ENCODE results near the gene ADCY1. TPM values are rescaled to one million over a fixed set of nuclear protein-coding genes. Genes with fewer than 3 reads are reported as not detected.

Gene ADCY1
- total RNA-seq, 1 experiment from 2014 or later: 3.1 TPM

DNA sequence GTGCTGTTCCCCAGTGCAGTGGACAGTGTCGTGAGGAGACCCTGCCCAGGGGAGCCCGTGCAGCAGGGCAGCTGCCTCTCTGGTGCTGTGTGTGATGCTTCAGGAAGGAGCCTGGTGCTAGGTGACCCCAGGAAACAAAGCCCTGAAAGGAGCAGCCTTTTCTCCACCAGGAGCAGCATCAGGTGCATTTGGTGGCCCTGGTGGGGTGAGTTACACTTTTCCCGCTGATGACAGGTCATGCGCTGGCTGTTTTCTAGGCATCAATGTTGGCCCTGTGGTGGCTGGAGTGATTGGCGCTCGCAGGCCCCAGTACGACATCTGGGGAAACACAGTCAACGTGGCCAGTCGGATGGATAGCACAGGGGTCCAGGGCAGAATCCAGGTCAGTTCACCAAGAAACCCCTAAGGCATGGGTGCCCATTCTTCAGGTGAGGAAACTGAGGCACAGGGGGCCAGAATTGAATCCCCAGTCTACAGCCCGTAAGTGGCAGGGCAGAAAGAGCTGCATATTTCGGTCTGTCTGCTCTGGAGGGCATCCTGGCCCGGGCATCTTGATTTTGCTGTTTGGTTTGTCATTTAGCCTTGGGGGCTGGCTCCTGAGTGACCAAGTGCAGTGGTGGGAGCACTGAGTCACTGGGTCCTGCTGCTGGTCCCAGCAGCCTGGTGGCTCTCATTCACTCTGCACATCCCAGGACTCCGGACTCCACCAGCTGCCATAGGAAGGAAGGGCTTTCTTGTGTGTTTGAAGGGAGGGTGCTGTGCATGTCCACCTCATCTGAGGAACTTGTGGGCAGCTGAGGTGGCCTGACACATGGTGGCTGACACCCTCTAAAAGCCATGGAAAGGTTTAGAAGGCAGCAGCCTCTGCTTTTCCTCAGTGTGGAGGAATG is 136.3 kb downstream of the ADCY1 start:
- no peak for TF ChIP-seq EZH2 (IDR thresholded peaks at IDR 0.05; ENCODE audit: low read length, unreplicated experiment)
- TF ChIP-seq EZH2phosphoT487 (IDR thresholded peaks at IDR 0.05; ENCODE audit: borderline replicate concordance, low read length): no peak
- TF ChIP-seq, protein P1, sequence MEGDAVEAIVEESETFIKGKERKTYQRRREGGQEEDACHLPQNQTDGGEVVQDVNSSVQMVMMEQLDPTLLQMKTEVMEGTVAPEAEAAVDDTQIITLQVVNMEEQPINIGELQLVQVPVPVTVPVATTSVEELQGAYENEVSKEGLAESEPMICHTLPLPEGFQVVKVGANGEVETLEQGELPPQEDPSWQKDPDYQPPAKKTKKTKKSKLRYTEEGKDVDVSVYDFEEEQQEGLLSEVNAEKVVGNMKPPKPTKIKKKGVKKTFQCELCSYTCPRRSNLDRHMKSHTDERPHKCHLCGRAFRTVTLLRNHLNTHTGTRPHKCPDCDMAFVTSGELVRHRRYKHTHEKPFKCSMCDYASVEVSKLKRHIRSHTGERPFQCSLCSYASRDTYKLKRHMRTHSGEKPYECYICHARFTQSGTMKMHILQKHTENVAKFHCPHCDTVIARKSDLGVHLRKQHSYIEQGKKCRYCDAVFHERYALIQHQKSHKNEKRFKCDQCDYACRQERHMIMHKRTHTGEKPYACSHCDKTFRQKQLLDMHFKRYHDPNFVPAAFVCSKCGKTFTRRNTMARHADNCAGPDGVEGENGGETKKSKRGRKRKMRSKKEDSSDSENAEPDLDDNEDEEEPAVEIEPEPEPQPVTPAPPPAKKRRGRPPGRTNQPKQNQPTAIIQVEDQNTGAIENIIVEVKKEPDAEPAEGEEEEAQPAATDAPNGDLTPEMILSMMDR (conservative IDR thresholded peaks at IDR 0.05; ENCODE audit: low read depth, low read length): no peak
- Histone ChIP-seq H3K27me3 (ENCODE audit: low read length) (0 out of 2 replicates have a peak, but pooled peaks cover 8% of the 10 kb centered on the region), H3F3A (ENCODE audit: low read length, unreplicated experiment) (no peaks in the 10 kb centered on the region), H4K20me1 (ENCODE audit: low read length) (no peaks in the 10 kb centered on the region), H3K4me1 (ENCODE audit: insufficient read depth, low read length) (no peaks in the 10 kb centered on the region), H3K79me2 (ENCODE audit: low read length) (no peaks in the 10 kb centered on the region), H3K9me2 (replicated peaks; ENCODE audit: low read length) (no peaks in the 10 kb centered on the region), H3K4me3 (ENCODE audit: low read length) (no peak overlapping the region), H3K4me2 (ENCODE audit: low read length) (no peak overlapping the region), H3K36me3 (ENCODE audit: low read depth, low read length) (no peaks in the 10 kb centered on the region), H2AFZ (ENCODE audit: low read length) (no peak overlapping the region), H3K9me3 (ENCODE audit: low read length) (no peaks in the 10 kb centered on the region), H3K9ac (ENCODE audit: low read length) (no peak overlapping the region), H3K27ac (ENCODE audit: low read length) (no peak overlapping the region)
- intact Hi-C loops (cut with micrococcal nuclease): no loop called here
- POLR2A ChIA-PET (ENCODE audit: unreplicated experiment): no interaction called here
- ATAC-seq: no peak
- CTCF ChIA-PET: no interaction called here
- DNase-seq: no peak
- BruUV-seq (replicated peaks): no TSS peak

DNA sequence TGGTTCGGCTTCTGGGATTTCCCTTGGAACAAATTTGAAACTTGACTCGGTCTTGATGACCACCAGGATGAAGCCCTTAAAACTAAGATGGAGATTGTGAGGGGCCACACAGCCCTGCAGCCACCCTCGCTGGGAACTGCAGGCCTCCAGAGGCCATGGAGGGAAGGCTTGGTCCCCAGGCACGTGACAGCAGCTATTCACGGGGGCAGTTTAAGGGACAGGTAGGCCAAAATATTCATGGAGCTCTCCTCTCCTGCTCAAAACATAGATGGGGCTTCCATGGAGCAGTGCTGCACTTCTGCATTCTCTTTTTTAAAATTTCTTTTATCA is 137.0 kb downstream of the ADCY1 start:
- Histone ChIP-seq H3K4me3 (ENCODE audit: low read length) (no peak overlapping the region), H3K4me2 (ENCODE audit: low read length) (no peak overlapping the region), H2AFZ (ENCODE audit: low read length) (no peak overlapping the region), H3K4me1 (ENCODE audit: insufficient read depth, low read length) (no peaks in the 10 kb centered on the region), H3F3A (ENCODE audit: low read length, unreplicated experiment) (no peaks in the 10 kb centered on the region), H3K9me3 (ENCODE audit: low read length) (no peaks in the 10 kb centered on the region), H3K79me2 (ENCODE audit: low read length) (no peaks in the 10 kb centered on the region), H3K9me2 (replicated peaks; ENCODE audit: low read length) (no peaks in the 10 kb centered on the region), H4K20me1 (ENCODE audit: low read length) (no peaks in the 10 kb centered on the region), H3K27me3 (ENCODE audit: low read length) (0 out of 2 replicates have a peak, but pooled peaks cover 8% of the 10 kb centered on the region), H3K9ac (ENCODE audit: low read length) (no peak overlapping the region), H3K27ac (ENCODE audit: low read length) (no peak overlapping the region), H3K36me3 (ENCODE audit: low read depth, low read length) (no peaks in the 10 kb centered on the region)
- BruUV-seq (replicated peaks): no TSS peak
- DNase-seq (no peak), ATAC-seq (no peak)
- intact Hi-C loops (cut with micrococcal nuclease): no loop called here
- POLR2A ChIA-PET (ENCODE audit: unreplicated experiment): no interaction called here
- CTCF ChIA-PET: no interaction called here
- TF ChIP-seq EZH2 (IDR thresholded peaks at IDR 0.05; ENCODE audit: low read length, unreplicated experiment): no peak
- TF ChIP-seq, protein P1 (conservative IDR thresholded peaks at IDR 0.05; ENCODE audit: low read depth, low read length): no peak
- no peak for TF ChIP-seq EZH2phosphoT487 (IDR thresholded peaks at IDR 0.05; ENCODE audit: borderline replicate concordance, low read length)

DNA sequence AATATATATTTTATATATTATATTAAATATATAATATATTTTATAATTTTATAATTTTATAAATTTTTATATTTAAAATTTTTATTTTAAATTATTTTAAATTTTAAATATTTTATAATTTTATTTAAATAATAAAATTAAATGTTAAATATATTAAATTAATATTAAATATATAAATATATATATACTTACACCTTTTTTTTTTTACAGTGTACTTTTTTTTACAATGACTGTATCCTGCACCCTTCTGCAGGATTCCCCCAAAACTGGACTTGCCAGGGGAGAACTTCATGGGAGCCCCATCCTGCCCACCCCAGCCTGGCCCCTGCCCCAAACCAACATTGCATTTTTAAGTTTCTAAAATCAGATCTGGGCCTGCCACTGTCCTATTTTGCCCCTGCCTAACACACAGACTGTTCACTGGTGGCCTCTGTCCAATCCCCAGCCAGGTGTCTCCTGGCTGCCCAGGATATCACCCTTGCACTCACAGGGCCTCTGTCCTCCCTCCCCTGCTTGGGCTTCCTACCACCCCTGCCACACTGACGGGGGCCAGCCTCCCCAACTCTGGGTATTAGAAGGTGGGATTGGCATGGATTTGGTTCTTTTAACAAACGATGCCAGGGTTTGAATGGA is 138.0 kb downstream of the ADCY1 start:
- H3K27me3 ChIP-seq (ENCODE audit: low read length): 0 out of 2 replicates have a peak, but pooled peaks cover 3% of the 10 kb centered on the region
- CTCF ChIA-PET: no interaction called here

More for the DNA sequence above, 138.0 kb downstream of the ADCY1 start:
- Histone ChIP-seq H3K4me2 (ENCODE audit: low read length) (no peak overlapping the region), H3K9me2 (replicated peaks; ENCODE audit: low read length) (no peaks in the 10 kb centered on the region), H4K20me1 (ENCODE audit: low read length) (no peaks in the 10 kb centered on the region), H3K9me3 (ENCODE audit: low read length) (no peaks in the 10 kb centered on the region), H3K36me3 (ENCODE audit: low read depth, low read length) (no peaks in the 10 kb centered on the region), H3K27ac (ENCODE audit: low read length) (no peak overlapping the region), H3F3A (ENCODE audit: low read length, unreplicated experiment) (no peaks in the 10 kb centered on the region), H2AFZ (ENCODE audit: low read length) (no peak overlapping the region), H3K9ac (ENCODE audit: low read length) (no peak overlapping the region), H3K4me1 (ENCODE audit: insufficient read depth, low read length) (no peaks in the 10 kb centered on the region), H3K4me3 (ENCODE audit: low read length) (no peak overlapping the region), H3K79me2 (ENCODE audit: low read length) (no peaks in the 10 kb centered on the region)
- POLR2A ChIA-PET (ENCODE audit: unreplicated experiment): no interaction called here
- DNase-seq: no peak
- TF ChIP-seq EZH2 (IDR thresholded peaks at IDR 0.05; ENCODE audit: low read length, unreplicated experiment): no peak
- no peak for TF ChIP-seq EZH2phosphoT487 (IDR thresholded peaks at IDR 0.05; ENCODE audit: borderline replicate concordance, low read length)
- intact Hi-C loops (cut with micrococcal nuclease): no loop called here
- BruUV-seq (replicated peaks): no TSS peak
- ATAC-seq: no peak

Measured in PC-3 (cell line).